ENCODE data around the gene ANGPTL5. TPM values are rescaled to one million over a fixed set of nuclear protein-coding genes. Genes with fewer than 3 reads are reported as not detected.
"Not testable (repeated sequence)": the region's sequence is repeated elsewhere in the genome, so short reads cannot be mapped to it uniquely, and the experiment has no call there.

The ANGPTL5 gene
- total and polyA plus RNA-seq, 2 donors: 0.16 TPM; not detected in 1

GRCh38 chr11:101870510-101870909 is 45.8 kb downstream of the ANGPTL5 start:
- H3K27ac ChIP-seq (ENCODE audit: low read depth in 1 of 2, low read length in 1 of 2): no peak overlapping the region
- H3K9me3 ChIP-seq (ENCODE audit: control insufficient read depth in 2 of 2, insufficient read depth in 1 of 2, low read length in 1 of 2): no peaks in the 10 kb centered on the region
- DNase-seq (ENCODE audit: low read depth in 6 of 9, low spot score in 9 of 9): no peak
- WGBS: 97% methylated on average over 6 of the region's 6 CpGs
- no peaks in the 10 kb centered on the region for H3K27me3 ChIP-seq (ENCODE audit: control insufficient read depth in 2 of 2, insufficient read depth in 1 of 2, low read length in 1 of 2)
- no peaks in the 10 kb centered on the region for H3K4me1 ChIP-seq (ENCODE audit: control insufficient read depth in 2 of 2, insufficient read depth in 2 of 2, low read length in 2 of 2)
- H3K36me3 ChIP-seq (ENCODE audit: control insufficient read depth in 2 of 2, insufficient read depth in 2 of 2, low read length in 1 of 2): no peaks in the 10 kb centered on the region
- no peak overlapping the region for H3K4me3 ChIP-seq (ENCODE audit: low read length in 2 of 2)

- DNase-seq (ENCODE audit: low read depth in 6 of 9, low spot score in 9 of 9): no peak
- no peak overlapping the region for H3K27ac ChIP-seq (ENCODE audit: low read depth in 1 of 2, low read length in 1 of 2)
- no peaks in the 10 kb centered on the region for H3K36me3 ChIP-seq (ENCODE audit: control insufficient read depth in 2 of 2, insufficient read depth in 2 of 2, low read length in 1 of 2)
- 93% methylated on average over 2 of the region's 2 CpGs for WGBS
- H3K4me1 ChIP-seq (ENCODE audit: control insufficient read depth in 2 of 2, insufficient read depth in 2 of 2, low read length in 2 of 2): no peaks in the 10 kb centered on the region
- H3K4me3 ChIP-seq (ENCODE audit: low read length in 2 of 2): no peak overlapping the region
- no peaks in the 10 kb centered on the region for H3K27me3 ChIP-seq (ENCODE audit: control insufficient read depth in 2 of 2, insufficient read depth in 1 of 2, low read length in 1 of 2)
- H3K9me3 ChIP-seq (ENCODE audit: control insufficient read depth in 2 of 2, insufficient read depth in 1 of 2, low read length in 1 of 2): no peaks in the 10 kb centered on the region
Measured at GRCh38 chr11:101867951-101868350, 48.4 kb downstream of the ANGPTL5 start.

DNA sequence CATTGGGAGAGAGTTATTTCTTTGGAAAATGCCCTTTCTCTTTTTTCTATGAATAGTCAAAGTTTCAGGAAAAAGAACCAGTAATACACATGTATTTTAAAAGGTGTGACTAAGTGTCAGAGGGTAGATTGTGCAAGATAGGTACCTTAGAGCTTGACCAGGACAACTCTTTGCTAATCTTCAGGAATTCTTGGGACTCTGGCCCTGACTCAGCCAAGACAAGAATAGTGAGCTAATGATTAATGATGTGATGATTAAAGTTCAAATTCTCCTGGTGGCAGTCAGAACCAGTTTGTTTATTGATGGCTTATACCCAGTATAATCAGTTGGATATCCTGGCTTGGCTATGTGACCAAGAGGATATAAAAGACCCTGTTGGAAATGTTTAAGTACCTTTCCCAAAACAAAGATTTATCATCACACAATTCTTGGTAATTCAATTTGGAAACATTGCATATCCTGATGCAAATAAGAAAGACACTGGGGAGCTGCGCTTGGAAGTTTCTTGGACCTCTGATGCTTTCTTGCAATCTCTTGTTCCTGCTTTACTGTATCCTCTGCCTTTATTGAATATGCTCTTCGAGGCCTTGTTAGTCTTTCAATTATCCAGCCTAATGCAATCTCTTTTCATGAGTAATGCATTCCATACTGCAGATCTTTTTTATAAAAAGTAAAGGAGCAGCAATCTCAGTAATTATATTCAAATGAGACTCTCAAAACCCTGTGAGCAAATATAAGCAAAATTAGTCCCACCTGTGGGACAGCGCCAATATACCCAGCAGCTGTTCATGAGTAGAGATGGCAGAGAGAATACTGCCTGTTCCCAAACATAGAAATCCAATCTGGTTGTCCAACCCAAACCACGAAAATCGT is 49.5 kb downstream of the ANGPTL5 start:
- no peak for DNase-seq (ENCODE audit: low read depth in 6 of 9, low spot score in 9 of 9)
- Histone ChIP-seq H3K27me3 (ENCODE audit: control insufficient read depth in 2 of 2, insufficient read depth in 1 of 2, low read length in 1 of 2) (no peaks in the 10 kb centered on the region), H3K36me3 (ENCODE audit: control insufficient read depth in 2 of 2, insufficient read depth in 2 of 2, low read length in 1 of 2) (no peaks in the 10 kb centered on the region), H3K9me3 (ENCODE audit: control insufficient read depth in 2 of 2, insufficient read depth in 1 of 2, low read length in 1 of 2) (no peaks in the 10 kb centered on the region), H3K27ac (ENCODE audit: low read depth in 1 of 2, low read length in 1 of 2) (no peak overlapping the region), H3K4me3 (ENCODE audit: low read length in 2 of 2) (no peak overlapping the region), H3K4me1 (ENCODE audit: control insufficient read depth in 2 of 2, insufficient read depth in 2 of 2, low read length in 2 of 2) (no peaks in the 10 kb centered on the region)
- WGBS: 92% methylated on average over 5 of the region's 5 CpGs

DNA sequence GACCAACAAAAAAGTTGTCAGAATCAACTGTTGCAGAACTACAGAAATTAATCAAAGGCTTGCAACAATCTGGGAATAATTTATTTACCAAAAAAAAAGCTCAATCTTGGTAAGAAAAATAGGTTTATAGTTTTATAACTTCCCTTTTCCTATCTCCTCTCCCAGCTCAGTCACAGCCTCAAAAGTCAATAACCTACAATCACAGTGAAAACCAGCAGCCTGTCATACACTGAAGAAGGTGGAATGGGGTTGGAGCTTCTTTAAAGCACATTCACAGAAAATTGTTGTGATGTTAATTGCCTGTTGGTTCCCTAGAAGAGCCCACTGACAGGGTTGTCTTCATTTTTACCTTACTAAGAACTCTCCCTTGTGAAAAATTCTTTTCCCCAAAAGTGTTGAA is 52.2 kb downstream of the ANGPTL5 start:
- DNase-seq (ENCODE audit: low read depth in 6 of 9, low spot score in 9 of 9): no peak
- Histone ChIP-seq H3K36me3 (ENCODE audit: control insufficient read depth in 2 of 2, insufficient read depth in 2 of 2, low read length in 1 of 2) (no peaks in the 10 kb centered on the region), H3K9me3 (ENCODE audit: control insufficient read depth in 2 of 2, insufficient read depth in 1 of 2, low read length in 1 of 2) (no peaks in the 10 kb centered on the region), H3K4me1 (ENCODE audit: control insufficient read depth in 2 of 2, insufficient read depth in 2 of 2, low read length in 2 of 2) (no peaks in the 10 kb centered on the region), H3K27ac (ENCODE audit: low read depth in 1 of 2, low read length in 1 of 2) (no peak overlapping the region), H3K27me3 (ENCODE audit: control insufficient read depth in 2 of 2, insufficient read depth in 1 of 2, low read length in 1 of 2) (no peaks in the 10 kb centered on the region), H3K4me3 (ENCODE audit: low read length in 2 of 2) (no peak overlapping the region)

- Histone ChIP-seq H3K36me3 (ENCODE audit: control insufficient read depth in 2 of 2, insufficient read depth in 2 of 2, low read length in 1 of 2) (no peaks in the 10 kb centered on the region), H3K4me1 (ENCODE audit: control insufficient read depth in 2 of 2, insufficient read depth in 2 of 2, low read length in 2 of 2) (no peaks in the 10 kb centered on the region)
- no peak for DNase-seq (ENCODE audit: low read depth in 6 of 9, low spot score in 9 of 9)
Measured at GRCh38 chr11:101863361-101863760, 53.0 kb downstream of the ANGPTL5 start.

GRCh38 chr11:101862391-101863233 is 53.7 kb downstream of the ANGPTL5 start:
- Histone ChIP-seq H3K27ac (ENCODE audit: low read depth in 1 of 2, low read length in 1 of 2) (no peak overlapping the region), H3K27me3 (ENCODE audit: control insufficient read depth in 2 of 2, insufficient read depth in 1 of 2, low read length in 1 of 2) (no peaks in the 10 kb centered on the region), H3K9me3 (ENCODE audit: control insufficient read depth in 2 of 2, insufficient read depth in 1 of 2, low read length in 1 of 2) (no peaks in the 10 kb centered on the region), H3K4me1 (ENCODE audit: control insufficient read depth in 2 of 2, insufficient read depth in 2 of 2, low read length in 2 of 2) (no peaks in the 10 kb centered on the region), H3K36me3 (ENCODE audit: control insufficient read depth in 2 of 2, insufficient read depth in 2 of 2, low read length in 1 of 2) (no peaks in the 10 kb centered on the region), H3K4me3 (ENCODE audit: low read length in 2 of 2) (no peak overlapping the region)
- DNase-seq (ENCODE audit: low read depth in 6 of 9, low spot score in 9 of 9): no peak
- WGBS: 86% methylated on average over 5 of the region's 5 CpGs

More at GRCh38 chr11:101863361-101863760, 53.0 kb downstream of the ANGPTL5 start:
- Histone ChIP-seq H3K9me3 (ENCODE audit: control insufficient read depth in 2 of 2, insufficient read depth in 1 of 2, low read length in 1 of 2) (no peaks in the 10 kb centered on the region), H3K4me3 (ENCODE audit: low read length in 2 of 2) (no peak overlapping the region), H3K27me3 (ENCODE audit: control insufficient read depth in 2 of 2, insufficient read depth in 1 of 2, low read length in 1 of 2) (no peaks in the 10 kb centered on the region), H3K27ac (ENCODE audit: low read depth in 1 of 2, low read length in 1 of 2) (no peak overlapping the region)

GRCh38 chr11:101860696-101861427 is 55.5 kb downstream of the ANGPTL5 start:
- Histone ChIP-seq H3K4me3 (ENCODE audit: low read length in 2 of 2) (no peak overlapping the region), H3K4me1 (ENCODE audit: control insufficient read depth in 2 of 2, insufficient read depth in 2 of 2, low read length in 2 of 2) (no peaks in the 10 kb centered on the region), H3K36me3 (ENCODE audit: control insufficient read depth in 2 of 2, insufficient read depth in 2 of 2, low read length in 1 of 2) (no peaks in the 10 kb centered on the region), H3K27ac (ENCODE audit: low read depth in 1 of 2, low read length in 1 of 2) (no peak overlapping the region), H3K9me3 (ENCODE audit: control insufficient read depth in 2 of 2, insufficient read depth in 1 of 2, low read length in 1 of 2) (no peaks in the 10 kb centered on the region), H3K27me3 (ENCODE audit: control insufficient read depth in 2 of 2, insufficient read depth in 1 of 2, low read length in 1 of 2) (no peaks in the 10 kb centered on the region)
- 42% methylated on average over 9 of the region's 9 CpGs for WGBS
- peak in 5 of 9 donors; percentile 4 to 39 (median 10) for DNase-seq (ENCODE audit: low read depth in 6 of 9, low spot score in 9 of 9)

- DNase-seq (ENCODE audit: low read depth in 6 of 9, low spot score in 9 of 9); H3K4me3 ChIP-seq (ENCODE audit: low read length in 2 of 2); H3K4me1 ChIP-seq (ENCODE audit: control insufficient read depth in 2 of 2, insufficient read depth in 2 of 2, low read length in 2 of 2); H3K36me3 ChIP-seq (ENCODE audit: control insufficient read depth in 2 of 2, insufficient read depth in 2 of 2, low read length in 1 of 2); H3K27ac ChIP-seq (ENCODE audit: low read depth in 1 of 2, low read length in 1 of 2); H3K27me3 ChIP-seq (ENCODE audit: control insufficient read depth in 2 of 2, insufficient read depth in 1 of 2, low read length in 1 of 2); H3K9me3 ChIP-seq (ENCODE audit: control insufficient read depth in 2 of 2, insufficient read depth in 1 of 2, low read length in 1 of 2): not testable (repeated sequence)
- 90% methylated on average over 11 of the region's 11 CpGs for WGBS
Measured at GRCh38 chr11:101852260-101852659, 64.1 kb downstream of the ANGPTL5 start.

GRCh38 chr11:101848262-101848661 is 68.1 kb downstream of the ANGPTL5 start:
- no peak for DNase-seq (ENCODE audit: low read depth in 6 of 9, low spot score in 9 of 9)
- H3K4me1 ChIP-seq (ENCODE audit: control insufficient read depth in 2 of 2, insufficient read depth in 2 of 2, low read length in 2 of 2): no peaks in the 10 kb centered on the region
- no peak overlapping the region for H3K27ac ChIP-seq (ENCODE audit: low read depth in 1 of 2, low read length in 1 of 2)
- H3K4me3 ChIP-seq (ENCODE audit: low read length in 2 of 2): no peak overlapping the region
- 54% methylated on average over 2 of the region's 2 CpGs for WGBS
- H3K9me3 ChIP-seq (ENCODE audit: control insufficient read depth in 2 of 2, insufficient read depth in 1 of 2, low read length in 1 of 2): no peaks in the 10 kb centered on the region
- H3K36me3 ChIP-seq (ENCODE audit: control insufficient read depth in 2 of 2, insufficient read depth in 2 of 2, low read length in 1 of 2): no peaks in the 10 kb centered on the region
- H3K27me3 ChIP-seq (ENCODE audit: control insufficient read depth in 2 of 2, insufficient read depth in 1 of 2, low read length in 1 of 2): no peaks in the 10 kb centered on the region
